ENCODE results near the gene NISCH.

Gene NISCH

GRCh38 chr3:52484680-52485461 is 29.5 kb downstream of the NISCH start:
- TF ChIP-seq RAD21 (IDR thresholded peaks at IDR 0.05; ENCODE audit: low read depth) (no peak), FOXM1 (IDR thresholded peaks at IDR 0.05; ENCODE audit: borderline replicate concordance, low read depth) (no peak), ZBTB7A (IDR thresholded peaks at IDR 0.05; ENCODE audit: low read depth) (no peak), EP300 (IDR thresholded peaks at IDR 0.05; ENCODE audit: borderline replicate concordance) (no peak), MAX (IDR thresholded peaks at IDR 0.05) (no peak), YY1 (IDR thresholded peaks at IDR 0.05; ENCODE audit: low read depth) (no peak), TAF1 (IDR thresholded peaks at IDR 0.05; ENCODE audit: low read depth) (no peak), TCF12 (IDR thresholded peaks at IDR 0.05; ENCODE audit: low read depth) (no peak), NFIC (IDR thresholded peaks at IDR 0.05) (no peak), EGR1 (IDR thresholded peaks at IDR 0.05) (no peak), USF1 (IDR thresholded peaks at IDR 0.05) (no peak), REST (IDR thresholded peaks at IDR 0.05; ENCODE audit: low read depth) (no peak), TEAD4 (IDR thresholded peaks at IDR 0.05) (no peak), CREB1 (IDR thresholded peaks at IDR 0.05; ENCODE audit: low read depth) (no peak), CEBPB (IDR thresholded peaks at IDR 0.05) (no peak)

GRCh38 chr3:52487050-52487787 is 31.8 kb downstream of the NISCH start:
- TF ChIP-seq EGR1 (IDR thresholded peaks at IDR 0.05) (no peak), ZBTB7A (IDR thresholded peaks at IDR 0.05; ENCODE audit: low read depth) (no peak), CEBPB (IDR thresholded peaks at IDR 0.05) (no peak)

GRCh38 chr3:52487788-52488691 is 32.6 kb downstream of the NISCH start:
- TF ChIP-seq TEAD4 (IDR thresholded peaks at IDR 0.05) (no peak), CREB1 (IDR thresholded peaks at IDR 0.05; ENCODE audit: low read depth) (no peak)

- TF ChIP-seq USF1 (IDR thresholded peaks at IDR 0.05) = no peak
- no peak for TF ChIP-seq CREB1 (IDR thresholded peaks at IDR 0.05; ENCODE audit: low read depth)
- no peak for TF ChIP-seq NFIC (IDR thresholded peaks at IDR 0.05)
- TF ChIP-seq YY1 (IDR thresholded peaks at IDR 0.05; ENCODE audit: low read depth) = no peak
- no peak for TF ChIP-seq EP300 (IDR thresholded peaks at IDR 0.05; ENCODE audit: borderline replicate concordance)
- TF ChIP-seq TCF12 (IDR thresholded peaks at IDR 0.05; ENCODE audit: low read depth) = no peak
- no peak for TF ChIP-seq EGR1 (IDR thresholded peaks at IDR 0.05)
- no peak for TF ChIP-seq FOXM1 (IDR thresholded peaks at IDR 0.05; ENCODE audit: borderline replicate concordance, low read depth)
- no peak for TF ChIP-seq RAD21 (IDR thresholded peaks at IDR 0.05; ENCODE audit: low read depth)
Observed at GRCh38 chr3:52488746-52489145, 33.3 kb downstream of the NISCH start.

GRCh38 chr3:52489453-52489852 is 34.0 kb downstream of the NISCH start:
- TF ChIP-seq RAD21 (IDR thresholded peaks at IDR 0.05; ENCODE audit: low read depth) (no peak), USF1 (IDR thresholded peaks at IDR 0.05) (no peak), NFIC (IDR thresholded peaks at IDR 0.05) (no peak), EP300 (IDR thresholded peaks at IDR 0.05; ENCODE audit: borderline replicate concordance) (no peak), TEAD4 (IDR thresholded peaks at IDR 0.05) (no peak), TCF12 (IDR thresholded peaks at IDR 0.05; ENCODE audit: low read depth) (no peak), EGR1 (IDR thresholded peaks at IDR 0.05) (no peak), FOXM1 (IDR thresholded peaks at IDR 0.05; ENCODE audit: borderline replicate concordance, low read depth) (no peak), YY1 (IDR thresholded peaks at IDR 0.05; ENCODE audit: low read depth) (no peak), REST (IDR thresholded peaks at IDR 0.05; ENCODE audit: low read depth) (no peak), CREB1 (IDR thresholded peaks at IDR 0.05; ENCODE audit: low read depth) (no peak), TAF1 (IDR thresholded peaks at IDR 0.05; ENCODE audit: low read depth) (no peak), CEBPB (IDR thresholded peaks at IDR 0.05) (no peak), MAX (IDR thresholded peaks at IDR 0.05) (no peak)

Data from Ishikawa (cell line).